Breast epithelium (tissue), 4 donors: ENCODE results near the gene PRIMA1. TPM values are rescaled to one million over a fixed set of nuclear protein-coding genes. Genes with fewer than 3 reads are reported as not detected.

Experiments
- DNase-seq, 2 donors: peaks; one replicate each; pipeline ENCODE4 v3.0.0-alpha.2; 2019; ENCODE audit warnings: low spot score in 2 of 2
- H3K27ac ChIP-seq, 2 donors: fragments of 200-600 bp; sonication (generic) in 1 of 2; one replicate each; pipeline ENCODE4 v1.5.1; 2016 to 2019; ENCODE audit warnings: mild to moderate bottlenecking in 1 of 2
- H3K27me3 ChIP-seq, 2 donors: fragments of 200-600 bp; sonication (generic) in 1 of 2; one replicate each; pipeline versions ENCODE4 v1.5.1 to v1.6.0; 2017 to 2019; ENCODE audit warnings: control low read depth in 1 of 2, mild to moderate bottlenecking in 1 of 2
- H3K36me3 ChIP-seq: fragments of 200-600 bp; one replicate; pipeline ENCODE4 v1.5.1; 2019
- H3K4me1 ChIP-seq, 2 donors: fragments of 200-600 bp; sonication (generic); one replicate each; pipeline ENCODE4 v1.5.1; 2016 to 2019; ENCODE audit warnings: control low read depth in 1 of 2
- H3K4me3 ChIP-seq, 3 donors: fragments of 200-600 bp; sonication (generic); 1 replicate in 2 of 3; 2 replicates in 1 of 3; pipeline ENCODE4 v1.5.1; 2016 to 2019; ENCODE audit warnings: mild to moderate bottlenecking in 3 of 3, moderate library complexity in 2 of 3
- H3K9me3 ChIP-seq, 2 donors: fragments of 200-600 bp; sonication (generic) in 1 of 2; one replicate each; pipeline ENCODE4 v1.5.1; 2016 to 2019; ENCODE audit warnings: control low read depth in 1 of 2
- CTCF ChIP-seq, 3 donors: fragments of 450-650 bp; IDR thresholded peaks; one replicate each; pipeline ENCODE4 v1.5.1; 2016 to 2017; ENCODE audit warnings: antibody characterized with exemption in 3 of 3, mild to moderate bottlenecking in 3 of 3, moderate library complexity in 3 of 3
- POLR2A ChIP-seq: fragments of 450-650 bp; IDR thresholded peaks from one replicate; pipeline ENCODE4 v1.6.1; 2016; ENCODE audit warnings: antibody characterized with exemption, mild to moderate bottlenecking, moderate library complexity
- POLR2AphosphoS5 ChIP-seq, 3 donors: sonication (generic); formaldehyde crosslinking; IDR thresholded peaks; one replicate each; pipeline ENCODE4 v1.6.1; 2017; ENCODE audit warnings: antibody characterized with exemption in 3 of 3
- intact Hi-C: fragments of 100-400 bp; cut with DNase I; formaldehyde crosslinking; loops from one replicate; pipeline ENCODE4 v1.15.1; 2023; ENCODE audit warnings: low total_unique reads
- total RNA-seq, 3 donors: library from RNA; depleted of rRNA; stranded (reverse); fragments of >200 nt; gene quantifications; one replicate each; pipeline ENCODE4 v1.1.0, GENCODE V29; 2016

Gene PRIMA1
- total RNA-seq, 3 donors from 2014 or later: 0.98 to 2.1 (median 1.3) TPM

GRCh38 chr14:93727039-93727740 lies 61.1 kb downstream of the PRIMA1 start:
- Histone ChIP-seq H3K27ac (no peak overlapping the region), H3K9me3 (no peaks in the 10 kb centered on the region), H3K4me3 (no peak overlapping the region), H3K36me3 (no peaks in the 10 kb centered on the region), H3K27me3 (no peaks in the 10 kb centered on the region), H3K4me1 (no peaks in the 10 kb centered on the region)
- no peak for DNase-seq
- intact Hi-C loops: no loop called here
- TF ChIP-seq POLR2AphosphoS5 (IDR thresholded peaks at IDR 0.05) (no peak), CTCF (IDR thresholded peaks at IDR 0.05) (no peak), POLR2A (no peak)

GRCh38 chr14:93725993-93726392 lies 62.3 kb downstream of the PRIMA1 start:
- H3K9me3 ChIP-seq: no peaks in the 10 kb centered on the region
- no peaks in the 10 kb centered on the region for H3K36me3 ChIP-seq
- no peak overlapping the region for H3K27ac ChIP-seq
- H3K4me1 ChIP-seq: no peaks in the 10 kb centered on the region
- no peaks in the 10 kb centered on the region for H3K27me3 ChIP-seq
- TF ChIP-seq POLR2AphosphoS5 (IDR thresholded peaks at IDR 0.05) (no peak), CTCF (IDR thresholded peaks at IDR 0.05) (no peak), POLR2A (no peak)
- H3K4me3 ChIP-seq: no peak overlapping the region
- no peak for DNase-seq
- intact Hi-C loops: no loop called here

- Histone ChIP-seq H3K4me3 (no peak overlapping the region), H3K27ac (no peak overlapping the region), H3K36me3 (no peaks in the 10 kb centered on the region), H3K9me3 (no peaks in the 10 kb centered on the region), H3K4me1 (no peaks in the 10 kb centered on the region), H3K27me3 (no peaks in the 10 kb centered on the region)
- DNase-seq: no peak
- intact Hi-C loops: no loop called here
- no peak for TF ChIP-seq POLR2A
- TF ChIP-seq POLR2AphosphoS5 (IDR thresholded peaks at IDR 0.05): no peak
- no peak for TF ChIP-seq CTCF (IDR thresholded peaks at IDR 0.05)
These were observed 63.2 kb downstream of the PRIMA1 start for GRCh38 chr14:93725002-93725582.

DNA sequence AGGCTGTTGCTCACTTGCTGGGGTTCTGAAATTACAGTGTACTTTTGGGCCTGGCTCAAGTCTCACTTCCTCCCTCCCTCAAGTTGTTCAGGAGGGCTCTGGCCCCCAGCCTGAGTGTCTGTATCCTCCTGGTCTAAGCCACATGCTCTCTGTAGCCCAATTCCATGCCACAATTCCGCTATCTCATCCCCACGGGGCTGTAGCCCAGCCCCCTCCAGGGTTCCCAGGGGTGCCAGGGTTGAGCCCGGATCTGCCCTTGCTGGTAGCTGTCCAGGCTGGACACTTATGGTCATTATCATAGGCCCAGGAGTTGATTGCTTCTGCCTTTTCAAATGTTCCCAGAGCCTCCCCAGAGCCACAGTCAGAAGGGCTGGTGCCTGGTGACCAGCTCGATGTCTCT lies 65.3 kb downstream of the PRIMA1 start:
- DNase-seq: no peak

More for the DNA sequence above, 65.3 kb downstream of the PRIMA1 start:
- H3K27ac ChIP-seq: no peak overlapping the region
- no peaks in the 10 kb centered on the region for H3K36me3 ChIP-seq
- no peaks in the 10 kb centered on the region for H3K27me3 ChIP-seq
- TF ChIP-seq POLR2A: no peak
- no peak for TF ChIP-seq CTCF (IDR thresholded peaks at IDR 0.05)
- TF ChIP-seq POLR2AphosphoS5 (IDR thresholded peaks at IDR 0.05): no peak
- H3K9me3 ChIP-seq: no peaks in the 10 kb centered on the region
- intact Hi-C loops: no loop called here
- H3K4me3 ChIP-seq: no peak overlapping the region
- H3K4me1 ChIP-seq: no peaks in the 10 kb centered on the region
